RWPE2 (cell line): ENCODE measurements around the gene SERPINB8.
A peak's percentile ranks its signal among the peaks of the same experiment; 100 is the strongest.

Experiments
- ATAC-seq: fragments of 200-7000 bp; cut with Tn5 transposase; 3 replicates; pipeline ENCODE4 v1.9.1; 2021; ENCODE audit warnings: low read depth
- DNase-seq: peaks from one replicate; pipeline ENCODE4 v3.0.0-alpha.2; 2020; ENCODE audit warnings: low spot score
- H3K27ac ChIP-seq: fragments of 450-650 bp; 2 replicates; pipeline ENCODE4 v1.5.1; 2017; ENCODE audit warnings: mild to moderate bottlenecking; ENCODE audit not compliant: poor library complexity, severe bottlenecking
- H3K27me3 ChIP-seq: fragments of 250-450 bp; sonication (Bioruptor Pico); 2 replicates; pipeline ENCODE4 v1.5.1; 2021; ENCODE audit warnings: mild to moderate bottlenecking, moderate library complexity; ENCODE audit not compliant: insufficient read depth, poor library complexity, severe bottlenecking
- H3K36me3 ChIP-seq: fragments of 250-450 bp; sonication (Bioruptor Pico); 2 replicates; pipeline ENCODE4 v1.5.1; 2020; ENCODE audit warnings: low read depth, mild to moderate bottlenecking, moderate library complexity
- H3K4me1 ChIP-seq: fragments of 250-450 bp; sonication (Bioruptor Pico); 2 replicates; pipeline ENCODE4 v1.5.1; 2021; ENCODE audit warnings: mild to moderate bottlenecking, moderate library complexity; ENCODE audit not compliant: insufficient read depth, poor library complexity, severe bottlenecking
- H3K4me3 ChIP-seq: fragments of 250-450 bp; sonication (Bioruptor Pico); 2 replicates; pipeline ENCODE4 v1.5.1; 2021; ENCODE audit warnings: mild to moderate bottlenecking, moderate library complexity; ENCODE audit not compliant: severe bottlenecking
- H3K9me3 ChIP-seq: fragments of 250-450 bp; sonication (Bioruptor Pico); 2 replicates; pipeline ENCODE4 v1.5.1; 2021; ENCODE audit warnings: mild to moderate bottlenecking, moderate library complexity; ENCODE audit not compliant: severe bottlenecking
- CTCF ChIP-seq: fragments of 450-650 bp; IDR thresholded peaks from one replicate; pipeline ENCODE4 v1.5.1; 2017; ENCODE audit warnings: mild to moderate bottlenecking, moderate library complexity; ENCODE audit not compliant: poor library complexity, severe bottlenecking

The SERPINB8 gene

DNA sequence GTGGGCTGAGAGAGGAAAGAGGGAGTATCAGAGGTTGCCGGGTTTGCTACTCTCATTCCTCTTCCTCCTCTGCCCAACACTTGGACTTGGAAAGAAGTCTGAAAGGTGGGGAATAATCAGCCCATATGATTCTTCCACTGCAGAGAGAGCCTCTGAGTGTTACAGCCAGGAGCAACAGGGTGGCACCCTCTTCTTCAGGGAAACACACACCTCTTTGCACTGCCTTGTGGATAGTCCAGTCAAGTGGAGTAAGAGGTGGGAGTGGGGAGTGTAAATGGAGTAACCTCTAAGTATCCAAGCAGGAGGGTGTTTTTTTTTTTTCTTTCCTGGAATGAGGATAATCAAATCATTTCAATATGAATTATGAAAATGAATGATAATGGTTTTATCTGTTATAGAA is 9.0 kb upstream of the SERPINB8 start:
- no peaks in the 10 kb centered on the region for H3K9me3 ChIP-seq
- no peak for DNase-seq
- no peak for TF ChIP-seq CTCF
- H3K4me1 ChIP-seq, result no peaks in the 10 kb centered on the region
- no peak for ATAC-seq
- H3K36me3 ChIP-seq, result no peaks in the 10 kb centered on the region
- H3K27me3 ChIP-seq, result no peaks in the 10 kb centered on the region
- H3K4me3 ChIP-seq, result no peak overlapping the region
- H3K27ac ChIP-seq, result no peak overlapping the region

GRCh38 chr18:63961435-63961980 is 8.4 kb upstream of the SERPINB8 start:
- Histone ChIP-seq H3K4me1 (no peaks in the 10 kb centered on the region), H3K9me3 (no peaks in the 10 kb centered on the region), H3K36me3 (no peaks in the 10 kb centered on the region), H3K27ac (no peak overlapping the region), H3K4me3 (no peak overlapping the region), H3K27me3 (no peaks in the 10 kb centered on the region)
- TF ChIP-seq CTCF, result no peak
- no peak for ATAC-seq
- DNase-seq, result no peak

- Histone ChIP-seq H3K27ac (no peak overlapping the region), H3K36me3 (no peaks in the 10 kb centered on the region), H3K4me1 (no peaks in the 10 kb centered on the region), H3K4me3 (no peak overlapping the region), H3K27me3 (no peaks in the 10 kb centered on the region), H3K9me3 (no peaks in the 10 kb centered on the region)
- DNase-seq (no peak), ATAC-seq (peak; percentile 77)
- TF ChIP-seq CTCF, result no peak
Observed at GRCh38 chr18:63962137-63962536, 7.7 kb upstream of the SERPINB8 start.

DNA sequence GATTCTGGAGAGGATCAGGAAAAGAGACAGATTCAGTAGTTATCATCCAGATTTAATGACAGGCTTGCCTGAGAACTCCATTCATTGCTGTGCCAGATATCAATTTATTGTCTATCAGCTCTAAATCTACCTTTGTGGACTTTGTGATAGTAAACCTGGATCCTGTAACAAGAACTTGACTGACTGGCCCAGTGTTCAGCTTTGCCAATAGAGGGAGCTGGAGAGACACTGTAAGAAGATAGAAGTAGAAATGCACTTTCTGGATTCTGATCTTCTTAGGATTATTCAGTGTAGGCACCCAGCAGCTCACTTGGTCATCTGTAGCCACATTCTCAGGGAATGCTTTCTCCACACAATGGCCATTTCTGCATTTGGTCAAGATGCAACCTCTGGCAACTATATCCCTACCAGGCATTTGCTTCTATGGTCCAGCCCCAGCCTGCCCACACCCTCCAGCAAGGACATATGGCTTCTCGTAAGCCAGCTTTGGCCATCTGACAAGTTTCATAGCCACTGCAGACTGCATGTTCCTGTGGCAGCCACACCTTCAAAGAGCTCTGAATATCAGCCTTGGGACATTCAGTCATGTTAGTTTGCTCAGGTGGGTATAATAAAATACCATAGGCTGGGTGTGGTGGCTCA is 6.1 kb upstream of the SERPINB8 start:
- H3K27me3 ChIP-seq, result no peaks in the 10 kb centered on the region
- no peak overlapping the region for H3K4me3 ChIP-seq
- ATAC-seq (peak; percentile 69), DNase-seq (no peak)
- no peaks in the 10 kb centered on the region for H3K36me3 ChIP-seq
- TF ChIP-seq CTCF, result peak; percentile 83
- H3K4me1 ChIP-seq, result no peaks in the 10 kb centered on the region
- H3K27ac ChIP-seq, result no peak overlapping the region
- no peaks in the 10 kb centered on the region for H3K9me3 ChIP-seq

GRCh38 chr18:63964908-63965307 is 5.0 kb upstream of the SERPINB8 start:
- DNase-seq, result no peak
- no peak for TF ChIP-seq CTCF
- Histone ChIP-seq H3K4me1 (no peaks in the 10 kb centered on the region), H3K27ac (no peak overlapping the region), H3K9me3 (no peaks in the 10 kb centered on the region), H3K4me3 (no peak overlapping the region), H3K27me3 (no peaks in the 10 kb centered on the region), H3K36me3 (no peaks in the 10 kb centered on the region)
- ATAC-seq, result no peak
